Heart left ventricle (tissue), 16 donors: ENCODE data around the gene LSM4. TPM values are rescaled to one million over a fixed set of nuclear protein-coding genes. Genes with fewer than 3 reads are reported as not detected.

Experiments used
- ATAC-seq, 4 donors: fragments of 200-7000 bp; cut with Tn5 transposase; one replicate each; pipeline ENCODE4 v1.9.1; 2020 to 2022; ENCODE audit warnings: moderate library complexity in 4 of 4, mild to moderate bottlenecking in 3 of 4, moderate number of reproducible peaks in 1 of 4
- DNase-seq, 5 donors: peaks; one replicate each; pipeline ENCODE4 v3.0.0-alpha.2; 2020
- H3K27ac ChIP-seq, 12 donors: fragments of 200-600 bp; sonication (generic) in 4 of 12; one replicate each; pipeline versions ENCODE4 v1.5.0 to v1.8.0; 2016 to 2022; ENCODE audit warnings: mild to moderate bottlenecking in 2 of 12
- H3K27me3 ChIP-seq, 9 donors: fragments of 200-600 bp; sonication (generic) in 2 of 9; one replicate each; pipeline versions ENCODE4 v1.5.1 to v1.8.0; 2016 to 2022; ENCODE audit warnings: mild to moderate bottlenecking in 3 of 9
- H3K36me3 ChIP-seq, 9 donors: fragments of 200-600 bp; sonication (generic) in 2 of 9; one replicate each; pipeline versions ENCODE4 v1.5.0 to v1.8.0; 2018 to 2022; ENCODE audit warnings: mild to moderate bottlenecking in 2 of 9
- H3K4me1 ChIP-seq, 12 donors: fragments of 200-600 bp; sonication (generic) in 4 of 12; one replicate each; pipeline versions ENCODE4 v1.5.0 to v1.8.0; 2016 to 2022; ENCODE audit warnings: mild to moderate bottlenecking in 3 of 12
- H3K4me3 ChIP-seq, 12 donors: fragments of 200-600 bp; sonication (generic) in 4 of 12; one replicate each; pipeline versions ENCODE4 v1.5.0 to v1.8.0; 2017 to 2022; ENCODE audit warnings: mild to moderate bottlenecking in 9 of 12, moderate library complexity in 4 of 12
- H3K9me3 ChIP-seq, 12 donors: fragments of 200-600 bp; sonication (generic) in 4 of 12; one replicate each; pipeline versions ENCODE4 v1.5.0 to v1.8.0; 2016 to 2022; ENCODE audit warnings: mild to moderate bottlenecking in 1 of 12
- POLR2A ChIP-seq, 2 donors: fragments of 450-650 bp; IDR thresholded peaks; one replicate each; pipeline ENCODE4 v1.6.1; 2017; ENCODE audit warnings: antibody characterized with exemption in 2 of 2, mild to moderate bottlenecking in 2 of 2, moderate library complexity in 2 of 2
- WGBS, 4 donors: extraction: QIAGEN DNeasy Blood & Tissue Kit in 2 of 4; methylation state at CpG; one replicate each; pipeline versions ENCODE4 v1.1.5 to v1.1.7; 2013 to 2018; 5-methylcytosine and 5-hydroxymethylcytosine counted together
- intact Hi-C, 10 donors: fragments of 100-400 bp; cut with DNase I; formaldehyde crosslinking; loops; one replicate each; pipeline versions ENCODE4 v1.11.1 to v1.14.2; 2022
- polyA plus RNA-seq, 2 donors: library from polyadenylated mRNA; stranded (reverse); fragments of 200-250 nt; gene quantifications; one replicate each; pipeline ENCODE4 v1.2.3, GENCODE V29; 2013
- total RNA-seq, 9 donors: library from RNA; depleted of rRNA in 2 of 9; stranded (reverse); fragments of >200 nt in 2 of 9; fragmentation: NEBNext Ultra II Directional in 3 of 9; extraction: Animal tissue kit (Norgen Biotek cat#: 25700) in 3 of 9; gene quantifications; one replicate each; pipeline versions ENCODE4 v1.1.0 to v1.2.4, GENCODE V29; 2016 to 2023
- TF ChIP-seq, protein P1 (sequence below), 12 donors: fragments of 200-600 bp; sonication (generic) in 4 of 12; IDR thresholded peaks; one replicate each; pipeline versions ENCODE4 v1.5.0 to v1.8.0; 2018 to 2022; ENCODE audit warnings: antibody characterized with exemption in 12 of 12, mild to moderate bottlenecking in 5 of 12
- donor health status: ischemic (EF 13 %, LVEDD 7.1; RV severe dilation, severe dysfunction).
- donor health status: healthy with polysubstance abuse.
- donor health status: DM: no; HTN: yes; CAD: no.
- donor health status: DM: no; HTN: no; CAD: no.
- donor health status: ischemic (EF 25% LVEDD 6.9; RV normal size, moderate dysfunction).
- donor health status: ischemic (EF 25% LVEDD 5.7; RV mildly dilated, moderate dysfunction).
- donor health status: healthy.
- donor health status: DM: yes; HTN: yes; CAD: no.
- donor health status: ischemic (EF 35%, LVEDD 5.7; RV mildly dilated, moderate dysfunction).
- donor health status: nonischemic (EF 11% LVEDD 7.7; RV severe dilation, severe dysfunction).
- donor health status: DM: yes; HTN: yes; CAD: no.
- donor health status: PGD.
- donor health status: ischemic (EF 29% LVEDD 5.4; RV normal size, mild dysfunction).
- donor health status: nonischemic (EF 23%, LVEDD 6.1; RV moderate dilation, normal function).

Gene LSM4
- total and polyA plus RNA-seq, 11 donors = 65.8 to 171 (median 104) TPM

- ATAC-seq = peak in 1 of 4 donors; percentile 21
- H3K9me3 ChIP-seq = no peaks in the 10 kb centered on the region
- peak overlapping the region in 1 of 12 donors; percentile 81 for H3K4me3 ChIP-seq
- WGBS, 4 donors = 45 to 68% (median 57%) methylated on average over 14 of the region's 14 CpGs
- TF ChIP-seq, protein P1, sequence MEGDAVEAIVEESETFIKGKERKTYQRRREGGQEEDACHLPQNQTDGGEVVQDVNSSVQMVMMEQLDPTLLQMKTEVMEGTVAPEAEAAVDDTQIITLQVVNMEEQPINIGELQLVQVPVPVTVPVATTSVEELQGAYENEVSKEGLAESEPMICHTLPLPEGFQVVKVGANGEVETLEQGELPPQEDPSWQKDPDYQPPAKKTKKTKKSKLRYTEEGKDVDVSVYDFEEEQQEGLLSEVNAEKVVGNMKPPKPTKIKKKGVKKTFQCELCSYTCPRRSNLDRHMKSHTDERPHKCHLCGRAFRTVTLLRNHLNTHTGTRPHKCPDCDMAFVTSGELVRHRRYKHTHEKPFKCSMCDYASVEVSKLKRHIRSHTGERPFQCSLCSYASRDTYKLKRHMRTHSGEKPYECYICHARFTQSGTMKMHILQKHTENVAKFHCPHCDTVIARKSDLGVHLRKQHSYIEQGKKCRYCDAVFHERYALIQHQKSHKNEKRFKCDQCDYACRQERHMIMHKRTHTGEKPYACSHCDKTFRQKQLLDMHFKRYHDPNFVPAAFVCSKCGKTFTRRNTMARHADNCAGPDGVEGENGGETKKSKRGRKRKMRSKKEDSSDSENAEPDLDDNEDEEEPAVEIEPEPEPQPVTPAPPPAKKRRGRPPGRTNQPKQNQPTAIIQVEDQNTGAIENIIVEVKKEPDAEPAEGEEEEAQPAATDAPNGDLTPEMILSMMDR (IDR thresholded peaks at IDR 0.05) = no peak
- no peak for TF ChIP-seq POLR2A (IDR thresholded peaks at IDR 0.05)
- DNase-seq = peak in 2 of 5 donors; percentile 50 to 54
- no peaks in the 10 kb centered on the region for H3K36me3 ChIP-seq
- peak overlapping the region in 10 of 12 donors; percentile 3 to 98 (median 90) for H3K27ac ChIP-seq
- intact Hi-C loops = loop anchor here in 5 of 10 donors (5.0 to 10.0 kb wide), 3 partner anchors 114 to 126 kb away; partner anchors contain the start of genes RAB3A (in 2 of the 5) and MPV17L2 (in 1 of the 5)
- peaks cover 2 to 66% (median 48%) of the 10 kb centered on the region in 12 donors for H3K4me1 ChIP-seq
- no peaks in the 10 kb centered on the region for H3K27me3 ChIP-seq
Measured at GRCh38 chr19:18320865-18321733, 1.8 kb downstream of the LSM4 start.

DNA sequence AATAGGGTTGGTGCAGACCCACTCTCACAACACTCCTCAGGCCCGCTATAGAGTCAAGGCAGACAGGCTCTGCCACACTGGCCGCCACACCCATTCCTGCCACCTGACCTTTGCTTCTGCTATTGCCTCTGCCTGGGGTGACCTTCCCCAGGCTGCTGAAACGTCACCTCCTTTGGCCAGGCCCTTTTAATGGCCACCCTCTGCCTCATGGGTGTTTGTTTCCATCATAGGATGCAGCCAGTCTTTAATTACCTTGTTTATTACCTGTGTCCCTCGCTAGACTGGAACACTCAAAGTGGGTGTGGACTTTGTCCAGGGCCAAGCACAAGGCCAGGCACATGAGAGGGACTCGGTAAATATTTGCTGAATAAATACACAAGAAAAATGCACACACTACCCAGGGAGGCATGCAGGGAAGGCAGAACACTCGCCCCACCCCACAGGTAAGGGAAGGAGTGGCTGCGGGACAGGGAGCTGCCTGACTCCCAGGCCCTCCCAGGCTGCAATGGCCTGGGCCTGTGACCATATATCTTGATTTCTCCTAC lies 3.2 kb downstream of the LSM4 start:
- 79 to 88% (median 85%) methylated on average over 7 of the region's 7 CpGs for WGBS, 4 donors
- Histone ChIP-seq H3K36me3 (peaks cover 0 to 9% (median 0%) of the 10 kb centered on the region in 9 donors), H3K9me3 (no peaks in the 10 kb centered on the region), H3K4me1 (peaks cover 2 to 66% (median 48%) of the 10 kb centered on the region in 12 donors), H3K27ac (peak overlapping the region in 4 of 12 donors; percentile 80 to 96 (median 84)), H3K27me3 (no peaks in the 10 kb centered on the region), H3K4me3 (no peak overlapping the region)
- DNase-seq (no peak), ATAC-seq (no peak)
- intact Hi-C loops = loop anchor here in 5 of 10 donors (5.0 to 10.0 kb wide), 3 partner anchors 112 to 125 kb away; partner anchors contain the start of genes RAB3A (in 2 of the 5) and MPV17L2 (in 1 of the 5)
- TF ChIP-seq, protein P1 (IDR thresholded peaks at IDR 0.05) = no peak
- no peak for TF ChIP-seq POLR2A (IDR thresholded peaks at IDR 0.05)

- peak in 4 of 5 donors; percentile 58 to 67 (median 60) for DNase-seq
Measured at GRCh38 chr19:18317961-18318800, 4.7 kb downstream of the LSM4 start.

More at GRCh38 chr19:18317961-18318800, 4.7 kb downstream of the LSM4 start:
- H3K27me3 ChIP-seq = no peaks in the 10 kb centered on the region
- peak in 3 of 4 donors; percentile 1 to 35 (median 18) for ATAC-seq
- intact Hi-C loops = no loop called here
- peaks cover 2 to 55% (median 40%) of the 10 kb centered on the region in 12 donors for H3K4me1 ChIP-seq
- TF ChIP-seq POLR2A (IDR thresholded peaks at IDR 0.05) = peak in 1 of 2 donors; percentile 15
- TF ChIP-seq, protein P1 (IDR thresholded peaks at IDR 0.05) = no peak
- peaks cover 0 to 22% (median 5%) of the 10 kb centered on the region in 9 donors for H3K36me3 ChIP-seq
- no peaks in the 10 kb centered on the region for H3K9me3 ChIP-seq
- peak overlapping the region in 3 of 12 donors; percentile 15 to 24 (median 18) for H3K4me3 ChIP-seq
- H3K27ac ChIP-seq = peak overlapping the region; percentile 64 to 96 (median 78)
- WGBS, 4 donors = 53 to 56% (median 55%) methylated on average over 8 to 18 of the region's 18 CpGs
